HG02973 (cell line): ENCODE results near the gene PQBP1.
"Not testable (repeated sequence)": the region's sequence is repeated elsewhere in the genome, so short reads cannot be mapped to it uniquely, and the experiment has no call there.

ENCODE experiments used
- ATAC-seq: cut with Tn5 transposase; IDR thresholded peaks from one replicate; pipeline ENCODE4 v1.9.1; 2021; ENCODE audit warnings: moderate library complexity; ENCODE audit not compliant: unreplicated experiment

The PQBP1 gene

GRCh38 chrX:48897625-48898306 lies at the start of gene PQBP1, which contains the start of gene TIMM17B:
Gene PQBP1 (plus strand): TSS chrX:48897930. CDS start chrX:48898510, 580 bp downstream.
Gene TIMM17B (minus strand): TSS chrX:48897768. CDS start chrX:48897749, 19 bp downstream.
- ATAC-seq = peak; percentile 91

GRCh38 chrX:48848847-48849246 lies 48.9 kb upstream of the PQBP1 start:
- no peak for ATAC-seq

- no peak for ATAC-seq
These were observed 44.9 kb upstream of the PQBP1 start for GRCh38 chrX:48852857-48853256.

GRCh38 chrX:48853494-48853893 lies 44.2 kb upstream of the PQBP1 start:
- not testable (repeated sequence) for ATAC-seq

GRCh38 chrX:48854121-48854804 lies 43.5 kb upstream of the PQBP1 start:
- ATAC-seq = not testable (repeated sequence)

- no peak for ATAC-seq
These were observed 42.8 kb upstream of the PQBP1 start for GRCh38 chrX:48854898-48855297.

GRCh38 chrX:48864210-48864609 lies 33.5 kb upstream of the PQBP1 start:
- no peak for ATAC-seq

- not testable (repeated sequence) for ATAC-seq
These were observed 25.7 kb upstream of the PQBP1 start for GRCh38 chrX:48872017-48872416.

GRCh38 chrX:48876944-48877343 lies 20.8 kb upstream of the PQBP1 start:
- not testable (repeated sequence) for ATAC-seq

- ATAC-seq = no peak
These were observed 14.0 kb upstream of the PQBP1 start for GRCh38 chrX:48883729-48884128.

- ATAC-seq = not testable (repeated sequence)
These were observed 11.1 kb upstream of the PQBP1 start for GRCh38 chrX:48886586-48886985.

GRCh38 chrX:48890296-48890925 lies 7.3 kb upstream of the PQBP1 start:
- ATAC-seq = no peak

- ATAC-seq = peak; percentile 31
These were observed 6.8 kb upstream of the PQBP1 start for GRCh38 chrX:48890934-48891401.

GRCh38 chrX:48891402-48892288 lies 6.1 kb upstream of the PQBP1 start:
- ATAC-seq = peak; percentile 82

GRCh38 chrX:48892896-48893295 lies 4.8 kb upstream of the PQBP1 start:
- no peak for ATAC-seq

GRCh38 chrX:48893556-48894348 lies 4.0 kb upstream of the PQBP1 start:
- no peak for ATAC-seq

GRCh38 chrX:48894891-48895290 lies 2.8 kb upstream of the PQBP1 start:
- no peak for ATAC-seq

- no peak for ATAC-seq
These were observed 1.1 kb upstream of the PQBP1 start for GRCh38 chrX:48896611-48897011.

GRCh38 chrX:48897157-48897624 lies 539 bp upstream of the PQBP1 start:
- ATAC-seq = peak; percentile 13

- ATAC-seq = no peak
These were observed 1.3 kb downstream of the PQBP1 start for GRCh38 chrX:48899078-48899410.
